Stimulated activated CD4-positive, alpha-beta T cell treated with anti-CD3 and anti-CD28 coated beads, Interleukin-2, amount 100 ng/mL, for 48 hours (primary cell): Measurements from ENCODE around the gene OR52E4.

Experiments
- DNase-seq, 2 donors: peaks; one replicate each; pipeline ENCODE4 v3.0.0-alpha.2; 2020

OR52E4 gene

DNA sequence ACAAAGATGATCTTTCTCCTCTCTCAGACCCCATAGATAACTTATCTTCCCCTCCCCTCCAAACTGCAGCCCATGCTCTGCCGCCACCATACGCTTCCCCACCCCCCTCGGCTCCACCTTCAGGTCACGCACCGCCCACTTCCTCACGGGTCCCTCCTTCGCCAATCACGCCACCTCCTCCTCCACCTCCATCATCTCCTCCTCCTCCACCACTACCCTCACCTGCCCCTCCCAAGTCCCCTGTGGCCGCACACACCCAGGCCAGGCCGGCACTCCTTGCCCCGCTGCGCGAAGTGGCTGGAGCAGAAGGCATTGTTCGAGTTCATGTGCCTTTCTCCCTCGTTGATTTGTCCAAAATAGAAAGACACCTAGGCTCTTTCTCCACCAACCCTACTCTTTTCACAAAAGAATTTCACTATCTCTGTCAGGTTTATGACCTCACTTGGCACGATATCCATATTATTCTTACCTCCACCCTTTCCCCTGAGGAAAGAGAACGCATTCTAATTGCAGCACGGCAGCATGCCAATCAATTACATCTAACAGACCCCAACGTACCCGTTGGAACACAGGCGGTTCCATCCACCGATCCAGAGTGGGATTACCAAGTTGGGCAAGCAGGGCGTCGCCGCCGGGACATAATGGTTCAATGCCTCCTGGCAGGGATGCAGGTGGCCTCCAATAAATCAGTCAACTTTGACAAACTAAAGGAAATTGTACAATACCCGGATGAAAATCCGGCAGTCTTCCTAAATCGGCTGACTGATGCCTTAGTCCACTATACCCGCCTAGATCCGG, 49.3 kb downstream of the OR52E4 start:
- DNase-seq, result no peak

- no peak for DNase-seq
Measured at GRCh38 chr11:5930614-5931013, 50.2 kb downstream of the OR52E4 start.

DNA sequence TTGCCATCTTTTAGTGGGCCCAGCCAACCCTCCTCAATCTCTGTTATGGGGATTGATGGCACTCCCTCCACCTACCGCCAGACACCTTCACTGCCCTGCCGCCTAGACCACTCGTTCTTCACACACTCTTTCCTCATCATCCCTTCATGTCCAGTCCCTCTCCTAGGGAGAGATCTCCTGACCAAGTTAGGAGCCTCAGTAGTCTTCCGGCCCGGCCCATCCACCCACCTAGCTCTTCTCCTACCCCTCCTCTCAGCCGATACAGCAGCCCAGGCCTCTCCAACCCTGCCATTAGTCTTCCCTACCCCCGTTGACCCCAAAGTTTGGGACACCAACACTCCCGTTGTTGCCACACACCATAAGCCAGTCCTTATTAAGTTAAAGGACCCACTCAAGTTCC, 50.6 kb downstream of the OR52E4 start:
- no peak for DNase-seq

- DNase-seq, result no peak
Measured at GRCh38 chr11:5932671-5933070, 52.2 kb downstream of the OR52E4 start.

DNA sequence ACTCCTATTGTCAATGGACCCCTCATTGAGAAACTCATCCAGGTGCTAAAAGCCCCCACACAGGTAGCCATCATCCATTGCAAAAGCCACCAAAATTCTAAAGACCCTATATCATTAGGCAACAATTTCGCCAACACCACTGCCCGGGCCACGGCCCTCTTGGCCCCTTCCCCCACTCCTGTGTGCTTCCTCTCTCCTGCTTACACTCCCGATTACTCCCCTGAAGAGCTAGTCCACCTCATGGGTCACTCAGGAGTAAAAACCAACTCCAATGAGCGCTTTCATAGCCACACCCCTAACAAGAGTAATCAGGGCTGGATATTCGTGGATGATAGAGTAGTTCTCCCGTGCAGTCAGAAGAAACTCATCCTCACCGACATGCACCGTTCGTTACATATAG, 52.7 kb downstream of the OR52E4 start:
- no peak for DNase-seq
